Retinal pigment epithelial cell (primary cell): ENCODE data around the gene TTC4.

Experiments used
- DNase-seq: peaks from one replicate; pipeline ENCODE4 v3.0.0-alpha.2; 2010; ENCODE audit warnings: low read depth
- H3K4me3 ChIP-seq: 2 replicates; pipeline ENCODE4 v1.5.1; 2011; ENCODE audit warnings: mild to moderate bottlenecking, low read length, control low read depth, moderate library complexity
- CTCF ChIP-seq: conservative IDR thresholded peaks from 2 replicates; pipeline ENCODE4 v1.5.1; 2011; ENCODE audit warnings: low read depth, low read length, control low read depth, inconsistent platforms

TTC4 gene

GRCh38 chr1:54701996-54702395, 13.7 kb upstream of the TTC4 start:
- no peak for DNase-seq
- no peak overlapping the region for H3K4me3 ChIP-seq
- no peak for TF ChIP-seq CTCF

DNA sequence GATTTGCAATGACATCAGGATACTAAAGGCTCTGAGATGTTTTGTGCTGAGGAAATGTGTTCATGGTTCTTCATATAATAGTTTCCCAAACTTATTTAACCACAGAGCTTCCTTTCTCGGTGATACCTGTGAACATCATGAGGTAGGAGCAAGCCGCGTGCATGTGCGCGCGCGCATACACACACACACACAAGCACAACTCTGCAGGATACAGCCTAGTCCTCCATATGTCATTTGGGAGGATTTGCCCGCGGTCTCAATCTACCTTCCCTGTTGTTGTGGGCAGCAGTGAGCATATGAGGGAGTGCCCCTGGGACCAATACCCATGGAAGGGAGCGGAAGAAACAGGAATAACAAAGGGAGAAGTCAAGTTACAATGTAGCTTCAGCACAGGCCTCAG, 12.2 kb upstream of the TTC4 start:
- no peak for TF ChIP-seq CTCF
- no peak overlapping the region for H3K4me3 ChIP-seq
- DNase-seq, result no peak

- no peak overlapping the region for H3K4me3 ChIP-seq
- DNase-seq, result no peak
- TF ChIP-seq CTCF, result no peak
Measured at GRCh38 chr1:54705153-54705552, 10.5 kb upstream of the TTC4 start.

- DNase-seq, result no peak
- H3K4me3 ChIP-seq, result no peak overlapping the region
- no peak for TF ChIP-seq CTCF
Measured at GRCh38 chr1:54706419-54706818, 9.2 kb upstream of the TTC4 start.

DNA sequence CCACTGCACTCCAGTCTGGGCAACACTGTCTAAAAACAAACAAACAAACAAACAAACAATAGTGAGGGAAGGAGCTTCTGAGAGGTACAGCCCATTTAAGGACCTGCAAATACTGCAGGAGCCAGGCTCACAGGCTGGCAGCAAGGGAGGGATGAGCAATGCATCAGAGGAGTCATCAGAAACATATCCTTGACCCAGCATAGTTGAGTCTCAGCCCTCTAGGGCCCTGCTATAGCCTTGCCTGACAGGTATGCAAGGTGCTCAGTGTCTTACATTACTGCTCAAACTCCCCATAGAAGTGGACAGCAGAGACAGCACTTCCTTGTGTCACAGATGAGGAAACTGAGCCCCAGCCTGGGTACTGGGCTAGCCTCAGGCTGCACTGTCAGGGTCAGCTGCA, 7.3 kb upstream of the TTC4 start:
- H3K4me3 ChIP-seq, result no peak overlapping the region
- DNase-seq, result no peak
- no peak for TF ChIP-seq CTCF

DNA sequence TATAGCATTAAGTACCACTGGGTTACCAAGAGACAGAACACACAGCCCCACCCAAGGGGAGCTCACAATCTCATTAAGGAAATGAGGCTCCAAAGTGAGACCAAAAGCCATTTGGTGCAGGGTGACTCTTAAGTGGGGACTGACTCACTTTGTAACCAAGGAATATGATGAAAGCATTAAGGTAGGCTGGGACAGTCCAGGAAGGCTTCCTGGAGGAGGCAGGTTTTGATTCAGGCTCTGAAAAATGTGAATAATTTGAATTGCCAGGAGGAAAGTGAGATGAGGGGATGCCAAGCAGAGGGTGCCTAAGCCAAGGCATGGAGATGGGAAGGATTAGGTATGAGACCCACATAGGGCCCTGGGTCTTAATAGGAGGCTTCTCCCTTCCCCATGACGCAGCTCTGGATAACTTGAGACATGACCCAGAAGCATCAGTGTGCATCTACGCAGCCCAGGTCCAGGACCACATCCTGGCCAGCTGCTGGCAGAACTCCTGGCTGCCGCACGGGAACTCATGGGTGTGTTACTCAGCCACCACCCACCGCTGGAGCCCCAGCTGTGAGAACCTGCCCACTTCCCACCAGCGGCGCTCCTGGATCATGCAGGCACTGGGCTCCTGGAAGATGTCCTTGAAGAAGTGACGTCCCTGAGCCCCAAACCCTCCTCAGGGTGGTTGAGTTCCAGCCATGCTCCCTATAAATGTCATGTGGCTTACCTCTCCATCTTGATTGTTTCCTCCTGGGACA, 5.9 kb upstream of the TTC4 start:
- DNase-seq, result no peak
- no peak for TF ChIP-seq CTCF
- H3K4me3 ChIP-seq, result no peak overlapping the region

- no peak for DNase-seq
- H3K4me3 ChIP-seq, result no peak overlapping the region
- TF ChIP-seq CTCF, result no peak
Measured at GRCh38 chr1:54710434-54710833, 5.2 kb upstream of the TTC4 start.
